A549 (cell line): ENCODE measurements around the gene NT5C3A.
"Not testable (repeated sequence)": the region's sequence is repeated elsewhere in the genome, so short reads cannot be mapped to it uniquely, and the experiment has no call there.

Source experiments
- BHLHE40 ChIP-seq: IDR thresholded peaks from 2 replicates; pipeline ENCODE4 v1.6.1; 2012; ENCODE audit warnings: low read depth, low read length, inconsistent platforms
- CTCF ChIP-seq: fragments of >200 bp; sonication (Bioruptor Twin); formaldehyde crosslinking; IDR thresholded peaks from 3 replicates; pipeline ENCODE4 v1.5.1; 2016
- E2F6 ChIP-seq: IDR thresholded peaks from 2 replicates; pipeline ENCODE4 v1.6.1; 2012; ENCODE audit warnings: low read depth, borderline replicate concordance
- EP300 ChIP-seq, 2 experiments: fragments of >200 bp; sonication (Bioruptor Twin); formaldehyde crosslinking; IDR thresholded peaks; 2 replicates in 1 of 2; 3 replicates in 1 of 2; pipeline ENCODE4 v1.6.1; 2016 to 2017
- MAX ChIP-seq: IDR thresholded peaks from 2 replicates; pipeline ENCODE4 v1.6.1; 2012
- NR3C1 ChIP-seq: fragments of >200 bp; sonication (Bioruptor Twin); formaldehyde crosslinking; IDR thresholded peaks from 3 replicates; pipeline ENCODE4 v1.6.1; 2017
- POLR2A ChIP-seq: IDR thresholded peaks from 2 replicates; pipeline ENCODE4 v1.6.1; 2012; ENCODE audit warnings: mild to moderate bottlenecking, low read length
- REST ChIP-seq: fragments of 200-600 bp; sonication (generic); IDR thresholded peaks from 2 replicates; pipeline ENCODE4 v1.6.1; 2016; ENCODE audit warnings: antibody characterized with exemption, mild to moderate bottlenecking, moderate library complexity
- USF2 ChIP-seq: fragments of 450-650 bp; IDR thresholded peaks from 2 replicates; pipeline ENCODE4 v1.6.1; 2014; ENCODE audit warnings: antibody characterized with exemption

GRCh38 chr7:32977159-32977558 is 85.4 kb downstream of the NT5C3A start:
- TF ChIP-seq POLR2A; MAX; REST; USF2; BHLHE40; NR3C1; E2F6; EP300 (IDR thresholded peaks at IDR 0.05); CTCF: not testable (repeated sequence)
